ENCODE data around the gene CBX7. TPM values are rescaled to one million over a fixed set of nuclear protein-coding genes. Genes with fewer than 3 reads are reported as not detected.

Gene CBX7
- polyA plus RNA-seq, 3 donors: 3.1 to 18.0 (median 4.0) TPM

DNA sequence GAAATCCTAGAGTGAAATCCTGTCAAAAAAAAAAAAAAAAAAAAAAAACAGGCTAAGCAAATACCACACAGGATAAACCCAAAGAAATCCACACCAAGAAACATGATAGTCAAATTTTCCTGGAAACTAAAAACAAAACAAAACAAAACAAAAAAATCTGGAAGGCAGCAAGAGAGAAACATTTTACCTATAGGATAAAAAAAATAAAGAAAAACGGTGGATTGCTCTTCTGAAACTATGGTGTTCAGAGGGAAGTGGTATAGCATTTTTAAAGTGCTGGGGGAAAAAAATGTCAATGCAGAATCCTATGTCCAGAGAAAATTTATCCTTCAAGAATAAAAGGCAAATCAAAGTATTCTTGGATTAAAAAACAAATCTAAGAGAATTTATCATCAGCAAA lies 41.6 kb upstream of the CBX7 start:
- Histone ChIP-seq H3K27ac (ENCODE audit: low read depth in 1 of 2, low read length in 2 of 2) (no peak overlapping the region), H3K4me3 (replicated peaks in 1 of 3; ENCODE audit: low read depth in 2 of 3, low read length in 3 of 3) (no peak overlapping the region), H4K20me1 (ENCODE audit: insufficient read depth, low read length) (no peaks in the 10 kb centered on the region), H2AFZ (ENCODE audit: insufficient read depth, low read depth, low read length, poor library complexity, severe bottlenecking) (no peak overlapping the region), H3K36me3 (replicated peaks in 1 of 2; ENCODE audit: control insufficient read depth in 1 of 2, insufficient read depth in 2 of 2, low read length in 2 of 2) (no peaks in the 10 kb centered on the region), H3K4me1 (ENCODE audit: control insufficient read depth in 1 of 2, insufficient read depth in 2 of 2, low read length in 2 of 2) (no peaks in the 10 kb centered on the region), H3K4me2 (replicated peaks; ENCODE audit: extremely low read depth, low read length, poor library complexity, severe bottlenecking) (no peak overlapping the region), H3K9ac (ENCODE audit: insufficient read depth, low read length, poor library complexity, severe bottlenecking) (no peak overlapping the region), H3K79me2 (ENCODE audit: insufficient read depth, low read length) (no peaks in the 10 kb centered on the region), H3K27me3 (ENCODE audit: control insufficient read depth in 2 of 2, insufficient read depth in 2 of 2, low read length in 2 of 2) (peaks cover 0 to 5% of the 10 kb centered on the region in 2 donors), H3K9me3 (replicated peaks in 1 of 2; ENCODE audit: control insufficient read depth in 1 of 2, insufficient read depth in 1 of 2, low read length in 2 of 2) (peaks cover 4 to 24% of the 10 kb centered on the region in 2 donors)
- H3K27me3 Mint-ChIP-seq (ENCODE audit: low read depth in 3 of 3): peaks cover 17 to 35% (median 17%) of the 10 kb centered on the region in 3 donors
- H3K36me3 Mint-ChIP-seq: no peaks in the 10 kb centered on the region
- no peak overlapping the region for H3K27ac Mint-ChIP-seq
- no peak overlapping the region for H3K4me3 Mint-ChIP-seq
- TF ChIP-seq, protein P1, sequence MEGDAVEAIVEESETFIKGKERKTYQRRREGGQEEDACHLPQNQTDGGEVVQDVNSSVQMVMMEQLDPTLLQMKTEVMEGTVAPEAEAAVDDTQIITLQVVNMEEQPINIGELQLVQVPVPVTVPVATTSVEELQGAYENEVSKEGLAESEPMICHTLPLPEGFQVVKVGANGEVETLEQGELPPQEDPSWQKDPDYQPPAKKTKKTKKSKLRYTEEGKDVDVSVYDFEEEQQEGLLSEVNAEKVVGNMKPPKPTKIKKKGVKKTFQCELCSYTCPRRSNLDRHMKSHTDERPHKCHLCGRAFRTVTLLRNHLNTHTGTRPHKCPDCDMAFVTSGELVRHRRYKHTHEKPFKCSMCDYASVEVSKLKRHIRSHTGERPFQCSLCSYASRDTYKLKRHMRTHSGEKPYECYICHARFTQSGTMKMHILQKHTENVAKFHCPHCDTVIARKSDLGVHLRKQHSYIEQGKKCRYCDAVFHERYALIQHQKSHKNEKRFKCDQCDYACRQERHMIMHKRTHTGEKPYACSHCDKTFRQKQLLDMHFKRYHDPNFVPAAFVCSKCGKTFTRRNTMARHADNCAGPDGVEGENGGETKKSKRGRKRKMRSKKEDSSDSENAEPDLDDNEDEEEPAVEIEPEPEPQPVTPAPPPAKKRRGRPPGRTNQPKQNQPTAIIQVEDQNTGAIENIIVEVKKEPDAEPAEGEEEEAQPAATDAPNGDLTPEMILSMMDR (IDR thresholded peaks at IDR 0.05): no peak
- peaks cover 10 to 41% (median 26%) of the 10 kb centered on the region in 7 donors for H3K9me3 Mint-ChIP-seq
- no peak for DNase-seq
- intact Hi-C loops (cut with micrococcal nuclease): no loop called here
- whole genome bisulfite sequencing (ENCODE audit: insufficient coverage): no CpG with 5 or more reads among the region's 1 CpG
- peaks cover 4% of the 10 kb centered on the region for H3K4me1 Mint-ChIP-seq

DNA sequence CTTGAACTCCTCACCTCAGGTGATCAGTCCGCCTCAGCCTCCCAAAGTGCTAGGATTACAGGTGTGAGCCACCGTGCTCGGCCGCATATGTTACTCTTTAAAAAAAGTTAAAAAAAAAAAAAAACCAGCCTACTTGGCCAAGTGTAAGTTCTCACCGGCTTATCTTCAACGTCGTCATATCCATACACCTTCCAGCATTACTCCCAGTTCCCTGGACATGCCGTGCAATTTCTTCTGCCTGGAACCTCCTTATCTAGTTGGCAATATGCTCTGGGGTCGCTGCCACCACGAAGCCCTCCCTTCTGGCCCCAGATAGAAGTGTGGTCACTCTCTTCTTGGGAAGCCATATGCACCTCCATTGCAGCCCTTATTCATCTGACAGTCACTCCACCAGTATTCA lies 36.3 kb upstream of the CBX7 start:
- peaks cover 0 to 3% of the 10 kb centered on the region in 2 donors for H3K27me3 ChIP-seq (ENCODE audit: control insufficient read depth in 2 of 2, insufficient read depth in 2 of 2, low read length in 2 of 2)
- Mint-ChIP-seq H3K9me3 (peaks cover 3 to 26% (median 19%) of the 10 kb centered on the region in 7 donors), H3K27me3 (ENCODE audit: low read depth in 3 of 3) (peaks cover 12 to 33% (median 32%) of the 10 kb centered on the region in 3 donors), H3K36me3 (no peaks in the 10 kb centered on the region), H3K4me1 (no peaks in the 10 kb centered on the region), H3K4me3 (no peak overlapping the region), H3K27ac (no peak overlapping the region)
- H3K27ac ChIP-seq (ENCODE audit: low read depth in 1 of 2, low read length in 2 of 2): no peak overlapping the region
- TF ChIP-seq, protein P1 (IDR thresholded peaks at IDR 0.05): no peak
- peaks cover 6 to 11% of the 10 kb centered on the region in 2 donors for H3K9me3 ChIP-seq (replicated peaks in 1 of 2; ENCODE audit: control insufficient read depth in 1 of 2, insufficient read depth in 1 of 2, low read length in 2 of 2)
- no peaks in the 10 kb centered on the region for H4K20me1 ChIP-seq (ENCODE audit: insufficient read depth, low read length)
- H3K4me1 ChIP-seq (ENCODE audit: control insufficient read depth in 1 of 2, insufficient read depth in 2 of 2, low read length in 2 of 2): no peaks in the 10 kb centered on the region
- no peak overlapping the region for H3K9ac ChIP-seq (ENCODE audit: insufficient read depth, low read length, poor library complexity, severe bottlenecking)
- no peak overlapping the region for H2AFZ ChIP-seq (ENCODE audit: insufficient read depth, low read depth, low read length, poor library complexity, severe bottlenecking)
- H3K36me3 ChIP-seq (replicated peaks in 1 of 2; ENCODE audit: control insufficient read depth in 1 of 2, insufficient read depth in 2 of 2, low read length in 2 of 2): no peaks in the 10 kb centered on the region
- H3K4me3 ChIP-seq (replicated peaks in 1 of 3; ENCODE audit: low read depth in 2 of 3, low read length in 3 of 3): no peak overlapping the region
- no peak for DNase-seq
- H3K4me2 ChIP-seq (replicated peaks; ENCODE audit: extremely low read depth, low read length, poor library complexity, severe bottlenecking): no peak overlapping the region
- no peaks in the 10 kb centered on the region for H3K79me2 ChIP-seq (ENCODE audit: insufficient read depth, low read length)
- intact Hi-C loops (cut with micrococcal nuclease): no loop called here
- 100% methylated on average over 4 of the region's 10 CpGs for whole genome bisulfite sequencing (ENCODE audit: insufficient coverage)

Measured in CD14-positive monocyte (primary cell).